Upper lobe of right lung (tissue), 1 donor: ENCODE measurements around the gene NABP1. TPM values are rescaled to one million over a fixed set of nuclear protein-coding genes. Genes with fewer than 3 reads are reported as not detected.
A peak's percentile ranks its signal among the peaks of the same experiment; 100 is the strongest.

Source experiments
- ATAC-seq: fragments of 200-7000 bp; cut with Tn5 transposase; one replicate; pipeline ENCODE4 v1.9.1; 2020; ENCODE audit warnings: mild to moderate bottlenecking, moderate library complexity
- DNase-seq: peaks from one replicate; pipeline ENCODE4 v3.0.0-alpha.2; 2020
- H3K27ac ChIP-seq: fragments of 200-600 bp; one replicate; pipeline ENCODE4 v1.8.0; 2022
- H3K27me3 ChIP-seq: fragments of 200-600 bp; one replicate; pipeline ENCODE4 v1.8.0; 2022; ENCODE audit warnings: mild to moderate bottlenecking
- H3K36me3 ChIP-seq: fragments of 200-600 bp; one replicate; pipeline ENCODE4 v1.8.0; 2022
- H3K4me1 ChIP-seq: fragments of 200-600 bp; one replicate; pipeline ENCODE4 v1.8.0; 2022
- H3K4me3 ChIP-seq: fragments of 200-600 bp; one replicate; pipeline ENCODE4 v1.8.0; 2022; ENCODE audit warnings: mild to moderate bottlenecking
- H3K9me3 ChIP-seq: fragments of 200-600 bp; one replicate; pipeline ENCODE4 v1.8.0; 2022
- CTCF ChIP-seq: fragments of 200-600 bp; IDR thresholded peaks from one replicate; pipeline ENCODE4 v1.8.0; 2022; ENCODE audit warnings: antibody characterized with exemption
- intact Hi-C: fragments of 100-400 bp; cut with DNase I; formaldehyde crosslinking; loops from one replicate; pipeline ENCODE4 v1.11.0; 2022
- total RNA-seq: library from RNA; stranded (reverse); fragmentation: NEBNext Ultra II Directional; extraction: Animal tissue kit (Norgen Biotek cat#: 25700); gene quantifications from one replicate; pipeline ENCODE4 v1.2.1, GENCODE V29; 2021
- donor health status: DM: no; HTN: yes; CAD: no; lungs with severe emphysema.

NABP1 gene
- total RNA-seq, 1 donor from 2014 or later = 50.2 TPM

GRCh38 chr2:191661097-191661924, 16.6 kb upstream of the NABP1 start:
- no peak overlapping the region for H3K27ac ChIP-seq
- no peaks in the 10 kb centered on the region for H3K36me3 ChIP-seq
- H3K4me3 ChIP-seq = no peak overlapping the region
- H3K4me1 ChIP-seq = peaks cover 6% of the 10 kb centered on the region
- ATAC-seq = no peak
- no peaks in the 10 kb centered on the region for H3K27me3 ChIP-seq
- intact Hi-C loops = no loop called here
- H3K9me3 ChIP-seq = no peaks in the 10 kb centered on the region
- no peak for DNase-seq
- TF ChIP-seq CTCF = no peak

- H3K4me1 ChIP-seq = peaks cover 8% of the 10 kb centered on the region
- TF ChIP-seq CTCF = no peak
- DNase-seq (no peak), ATAC-seq (peak; percentile 58)
- no peaks in the 10 kb centered on the region for H3K9me3 ChIP-seq
- H3K27ac ChIP-seq = no peak overlapping the region
- intact Hi-C loops = no loop called here
- H3K4me3 ChIP-seq = no peak overlapping the region
- no peaks in the 10 kb centered on the region for H3K27me3 ChIP-seq
- no peaks in the 10 kb centered on the region for H3K36me3 ChIP-seq
These were observed 12.9 kb upstream of the NABP1 start for GRCh38 chr2:191664823-191665677.

GRCh38 chr2:191666226-191666625, 11.7 kb upstream of the NABP1 start:
- ATAC-seq (no peak), DNase-seq (no peak)
- intact Hi-C loops = no loop called here
- Histone ChIP-seq H3K27me3 (no peaks in the 10 kb centered on the region), H3K27ac (no peak overlapping the region), H3K36me3 (no peaks in the 10 kb centered on the region), H3K4me1 (peaks cover 8% of the 10 kb centered on the region), H3K4me3 (no peak overlapping the region), H3K9me3 (no peaks in the 10 kb centered on the region)
- no peak for TF ChIP-seq CTCF

- no peak overlapping the region for H3K27ac ChIP-seq
- H3K27me3 ChIP-seq = no peaks in the 10 kb centered on the region
- intact Hi-C loops = no loop called here
- peak; percentile 88 for ATAC-seq
- H3K4me1 ChIP-seq = peaks cover 8% of the 10 kb centered on the region
- TF ChIP-seq CTCF = no peak
- H3K36me3 ChIP-seq = no peaks in the 10 kb centered on the region
- H3K4me3 ChIP-seq = no peak overlapping the region
- no peak for DNase-seq
- no peaks in the 10 kb centered on the region for H3K9me3 ChIP-seq
These were observed 11.2 kb upstream of the NABP1 start for GRCh38 chr2:191666732-191667131.

GRCh38 chr2:191670076-191670475, 7.9 kb upstream of the NABP1 start:
- Histone ChIP-seq H3K4me3 (no peak overlapping the region), H3K27me3 (no peaks in the 10 kb centered on the region), H3K27ac (no peak overlapping the region), H3K4me1 (peaks cover 8% of the 10 kb centered on the region), H3K36me3 (no peaks in the 10 kb centered on the region), H3K9me3 (no peaks in the 10 kb centered on the region)
- no peak for DNase-seq
- no peak for ATAC-seq
- intact Hi-C loops = no loop called here
- no peak for TF ChIP-seq CTCF
